Measurements from ENCODE around the gene ANGPTL1. TPM values are rescaled to one million over a fixed set of nuclear protein-coding genes. Genes with fewer than 3 reads are reported as not detected.

Gene ANGPTL1
- total RNA-seq, 4 donors from 2014 or later = 4.3 to 23.4 (median 10.6) TPM

DNA sequence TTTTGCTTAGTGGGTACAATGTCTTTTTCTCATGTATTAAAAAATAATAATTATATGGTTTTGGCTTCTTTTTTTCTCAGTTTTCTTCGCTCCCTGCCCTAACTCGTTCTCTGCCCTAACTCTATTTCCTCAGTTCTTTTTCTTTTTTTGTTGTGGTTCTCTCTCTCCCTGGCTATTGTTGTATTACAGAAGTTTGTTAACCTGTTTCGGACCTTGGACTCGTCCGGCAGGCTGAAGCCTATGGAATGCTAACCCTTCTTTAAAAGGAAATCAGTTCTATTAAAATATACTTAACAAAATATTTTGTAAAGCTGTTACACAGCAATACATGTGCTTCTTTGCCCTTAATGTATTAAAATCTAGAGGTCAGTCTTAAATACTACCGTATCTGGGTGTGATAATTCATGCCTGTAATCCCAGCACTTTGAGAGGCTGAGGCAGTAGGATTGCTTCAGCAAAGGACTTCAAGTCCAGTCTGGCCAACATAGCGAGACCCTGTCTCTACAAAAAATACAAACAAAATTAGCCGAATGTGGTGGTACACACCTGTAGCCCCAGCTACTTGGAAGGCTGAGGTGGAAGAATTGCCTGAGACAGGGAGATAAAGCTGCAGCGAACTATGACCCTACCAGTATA lies 64.1 kb downstream of the ANGPTL1 start:
- H3K27me3 ChIP-seq = no peaks in the 10 kb centered on the region
- no peaks in the 10 kb centered on the region for H3K9me3 ChIP-seq
- no peak overlapping the region for H3K27ac ChIP-seq
- WGBS = 96% methylated on average over 9 of the region's 9 CpGs
- no peak for DNase-seq (ENCODE audit: low spot score in 2 of 2)
- no peak overlapping the region for H3K4me3 ChIP-seq
- no peaks in the 10 kb centered on the region for H3K4me1 ChIP-seq
- H3K36me3 ChIP-seq = peaks cover 5% of the 10 kb centered on the region
- no peak for TF ChIP-seq CTCF (IDR thresholded peaks at IDR 0.05)
- TF ChIP-seq POLR2AphosphoS5 (IDR thresholded peaks at IDR 0.05) = no peak
- no peak for TF ChIP-seq POLR2A (IDR thresholded peaks at IDR 0.05)
- no peak for TF ChIP-seq EP300 (IDR thresholded peaks at IDR 0.05)

GRCh38 chr1:178802873-178803272 lies 68.0 kb downstream of the ANGPTL1 start:
- 91% methylated on average over 3 of the region's 3 CpGs for WGBS
- Histone ChIP-seq H3K9me3 (no peaks in the 10 kb centered on the region), H3K27me3 (no peaks in the 10 kb centered on the region), H3K36me3 (peaks cover 3% of the 10 kb centered on the region), H3K27ac (no peak overlapping the region), H3K4me3 (no peak overlapping the region), H3K4me1 (no peaks in the 10 kb centered on the region)
- TF ChIP-seq POLR2AphosphoS5 (IDR thresholded peaks at IDR 0.05) (no peak), CTCF (IDR thresholded peaks at IDR 0.05) (no peak), EP300 (IDR thresholded peaks at IDR 0.05) (no peak), POLR2A (IDR thresholded peaks at IDR 0.05) (no peak)
- no peak for DNase-seq (ENCODE audit: low spot score in 2 of 2)

Other genes with a start within 250 kb of the ANGPTL1 start
- 10 to 100 TPM; 16.3 to 47.4 (median 27.8) TPM for gene RALGPS2, start 145.8 kb downstream of the ANGPTL1 start, total RNA-seq
- 10 to 100 TPM; 18.1 to 30.6 (median 21.7) TPM for gene FAM20B, start 154.8 kb upstream of the ANGPTL1 start, total RNA-seq
- gene TOR3A, start 211.0 kb upstream of the ANGPTL1 start, total RNA-seq = 10 to 100 TPM; 23.6 to 31.4 (median 29.6) TPM